ENCODE measurements around the gene ATG12. TPM values are rescaled to one million over a fixed set of nuclear protein-coding genes. Genes with fewer than 3 reads are reported as not detected.

ATG12 gene
- total and polyA plus RNA-seq, 2 experiments from 2014 or later, result 52.6 to 109 TPM

DNA sequence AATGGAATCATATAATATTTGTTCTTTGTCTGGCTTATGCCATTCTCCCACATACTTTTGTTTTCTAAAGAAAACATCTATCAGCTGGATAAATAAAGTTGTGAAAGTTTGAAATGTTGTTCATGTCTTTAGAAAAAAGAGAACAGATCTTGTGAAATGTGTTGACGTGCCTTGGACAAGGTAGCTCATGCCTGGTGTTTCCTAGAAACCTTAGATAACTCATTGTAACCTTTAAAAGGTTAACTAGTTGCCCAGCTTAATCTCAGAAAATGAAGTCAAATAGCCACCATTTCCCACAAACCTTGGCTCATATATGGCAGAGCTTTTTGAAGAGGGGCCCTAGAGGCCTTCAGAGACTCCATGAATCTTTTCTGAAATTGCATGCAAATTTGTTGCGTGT lies 40.2 kb downstream of the ATG12 start:
- Mint-ChIP-seq H3K36me3 (ENCODE audit: low read depth) (peaks cover 17% of the 10 kb centered on the region; the same call in 2 of the 3 replicates), H3K4me3 (no peak overlapping the region)
- no peak for DNase-seq (ENCODE audit: low spot score)

More for the DNA sequence above, 40.2 kb downstream of the ATG12 start:
- Histone ChIP-seq H3K27me3 (ENCODE audit: insufficient read depth) (no peaks in the 10 kb centered on the region), H4K20me1 (replicated peaks; ENCODE audit: insufficient read depth) (no peaks in the 10 kb centered on the region), H3K27ac (ENCODE audit: low read depth) (no peak overlapping the region), H3F3A (replicated peaks; ENCODE audit: low read depth) (no peaks in the 10 kb centered on the region), H3K4me1 (ENCODE audit: insufficient read depth) (no peaks in the 10 kb centered on the region; the same call in 1 of the 2 replicates), H3K36me3 (ENCODE audit: insufficient read depth) (no peaks in the 10 kb centered on the region), H2AFZ (no peak overlapping the region), H3K9me2 (ENCODE audit: insufficient read depth) (no peaks in the 10 kb centered on the region), H3K79me2 (replicated peaks; ENCODE audit: insufficient read depth) (no peaks in the 10 kb centered on the region), H3K4me2 (no peak overlapping the region), H3K4me3 (no peak overlapping the region)
- TF ChIP-seq CREB1 (CRISPR knock-in tag; IDR thresholded peaks at IDR 0.05; ENCODE audit: low read depth) (no peak), JUNB (IDR thresholded peaks at IDR 0.05; ENCODE audit: unreplicated experiment) (no peak), EZH2phosphoT487 (IDR thresholded peaks at IDR 0.05; ENCODE audit: unreplicated experiment) (no peak), ZNF114 (CRISPR knock-in tag; IDR thresholded peaks at IDR 0.05) (no peak), POLR2AphosphoS5 (IDR thresholded peaks at IDR 0.05; ENCODE audit: low read depth) (no peak), NANOG (IDR thresholded peaks at IDR 0.05; ENCODE audit: borderline replicate concordance) (no peak), EZH2 (IDR thresholded peaks at IDR 0.05; ENCODE audit: low read depth, unreplicated experiment) (no peak), STAT1 (IDR thresholded peaks at IDR 0.05; ENCODE audit: unreplicated experiment) (no peak), ZNF331 (CRISPR knock-in tag; IDR thresholded peaks at IDR 0.05; ENCODE audit: low read depth) (no peak)
- TF ChIP-seq, protein P1, sequence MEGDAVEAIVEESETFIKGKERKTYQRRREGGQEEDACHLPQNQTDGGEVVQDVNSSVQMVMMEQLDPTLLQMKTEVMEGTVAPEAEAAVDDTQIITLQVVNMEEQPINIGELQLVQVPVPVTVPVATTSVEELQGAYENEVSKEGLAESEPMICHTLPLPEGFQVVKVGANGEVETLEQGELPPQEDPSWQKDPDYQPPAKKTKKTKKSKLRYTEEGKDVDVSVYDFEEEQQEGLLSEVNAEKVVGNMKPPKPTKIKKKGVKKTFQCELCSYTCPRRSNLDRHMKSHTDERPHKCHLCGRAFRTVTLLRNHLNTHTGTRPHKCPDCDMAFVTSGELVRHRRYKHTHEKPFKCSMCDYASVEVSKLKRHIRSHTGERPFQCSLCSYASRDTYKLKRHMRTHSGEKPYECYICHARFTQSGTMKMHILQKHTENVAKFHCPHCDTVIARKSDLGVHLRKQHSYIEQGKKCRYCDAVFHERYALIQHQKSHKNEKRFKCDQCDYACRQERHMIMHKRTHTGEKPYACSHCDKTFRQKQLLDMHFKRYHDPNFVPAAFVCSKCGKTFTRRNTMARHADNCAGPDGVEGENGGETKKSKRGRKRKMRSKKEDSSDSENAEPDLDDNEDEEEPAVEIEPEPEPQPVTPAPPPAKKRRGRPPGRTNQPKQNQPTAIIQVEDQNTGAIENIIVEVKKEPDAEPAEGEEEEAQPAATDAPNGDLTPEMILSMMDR (conservative IDR thresholded peaks at IDR 0.05; ENCODE audit: low read depth in 2 of 2), result no peak
- TF ChIP-seq, protein P2, sequence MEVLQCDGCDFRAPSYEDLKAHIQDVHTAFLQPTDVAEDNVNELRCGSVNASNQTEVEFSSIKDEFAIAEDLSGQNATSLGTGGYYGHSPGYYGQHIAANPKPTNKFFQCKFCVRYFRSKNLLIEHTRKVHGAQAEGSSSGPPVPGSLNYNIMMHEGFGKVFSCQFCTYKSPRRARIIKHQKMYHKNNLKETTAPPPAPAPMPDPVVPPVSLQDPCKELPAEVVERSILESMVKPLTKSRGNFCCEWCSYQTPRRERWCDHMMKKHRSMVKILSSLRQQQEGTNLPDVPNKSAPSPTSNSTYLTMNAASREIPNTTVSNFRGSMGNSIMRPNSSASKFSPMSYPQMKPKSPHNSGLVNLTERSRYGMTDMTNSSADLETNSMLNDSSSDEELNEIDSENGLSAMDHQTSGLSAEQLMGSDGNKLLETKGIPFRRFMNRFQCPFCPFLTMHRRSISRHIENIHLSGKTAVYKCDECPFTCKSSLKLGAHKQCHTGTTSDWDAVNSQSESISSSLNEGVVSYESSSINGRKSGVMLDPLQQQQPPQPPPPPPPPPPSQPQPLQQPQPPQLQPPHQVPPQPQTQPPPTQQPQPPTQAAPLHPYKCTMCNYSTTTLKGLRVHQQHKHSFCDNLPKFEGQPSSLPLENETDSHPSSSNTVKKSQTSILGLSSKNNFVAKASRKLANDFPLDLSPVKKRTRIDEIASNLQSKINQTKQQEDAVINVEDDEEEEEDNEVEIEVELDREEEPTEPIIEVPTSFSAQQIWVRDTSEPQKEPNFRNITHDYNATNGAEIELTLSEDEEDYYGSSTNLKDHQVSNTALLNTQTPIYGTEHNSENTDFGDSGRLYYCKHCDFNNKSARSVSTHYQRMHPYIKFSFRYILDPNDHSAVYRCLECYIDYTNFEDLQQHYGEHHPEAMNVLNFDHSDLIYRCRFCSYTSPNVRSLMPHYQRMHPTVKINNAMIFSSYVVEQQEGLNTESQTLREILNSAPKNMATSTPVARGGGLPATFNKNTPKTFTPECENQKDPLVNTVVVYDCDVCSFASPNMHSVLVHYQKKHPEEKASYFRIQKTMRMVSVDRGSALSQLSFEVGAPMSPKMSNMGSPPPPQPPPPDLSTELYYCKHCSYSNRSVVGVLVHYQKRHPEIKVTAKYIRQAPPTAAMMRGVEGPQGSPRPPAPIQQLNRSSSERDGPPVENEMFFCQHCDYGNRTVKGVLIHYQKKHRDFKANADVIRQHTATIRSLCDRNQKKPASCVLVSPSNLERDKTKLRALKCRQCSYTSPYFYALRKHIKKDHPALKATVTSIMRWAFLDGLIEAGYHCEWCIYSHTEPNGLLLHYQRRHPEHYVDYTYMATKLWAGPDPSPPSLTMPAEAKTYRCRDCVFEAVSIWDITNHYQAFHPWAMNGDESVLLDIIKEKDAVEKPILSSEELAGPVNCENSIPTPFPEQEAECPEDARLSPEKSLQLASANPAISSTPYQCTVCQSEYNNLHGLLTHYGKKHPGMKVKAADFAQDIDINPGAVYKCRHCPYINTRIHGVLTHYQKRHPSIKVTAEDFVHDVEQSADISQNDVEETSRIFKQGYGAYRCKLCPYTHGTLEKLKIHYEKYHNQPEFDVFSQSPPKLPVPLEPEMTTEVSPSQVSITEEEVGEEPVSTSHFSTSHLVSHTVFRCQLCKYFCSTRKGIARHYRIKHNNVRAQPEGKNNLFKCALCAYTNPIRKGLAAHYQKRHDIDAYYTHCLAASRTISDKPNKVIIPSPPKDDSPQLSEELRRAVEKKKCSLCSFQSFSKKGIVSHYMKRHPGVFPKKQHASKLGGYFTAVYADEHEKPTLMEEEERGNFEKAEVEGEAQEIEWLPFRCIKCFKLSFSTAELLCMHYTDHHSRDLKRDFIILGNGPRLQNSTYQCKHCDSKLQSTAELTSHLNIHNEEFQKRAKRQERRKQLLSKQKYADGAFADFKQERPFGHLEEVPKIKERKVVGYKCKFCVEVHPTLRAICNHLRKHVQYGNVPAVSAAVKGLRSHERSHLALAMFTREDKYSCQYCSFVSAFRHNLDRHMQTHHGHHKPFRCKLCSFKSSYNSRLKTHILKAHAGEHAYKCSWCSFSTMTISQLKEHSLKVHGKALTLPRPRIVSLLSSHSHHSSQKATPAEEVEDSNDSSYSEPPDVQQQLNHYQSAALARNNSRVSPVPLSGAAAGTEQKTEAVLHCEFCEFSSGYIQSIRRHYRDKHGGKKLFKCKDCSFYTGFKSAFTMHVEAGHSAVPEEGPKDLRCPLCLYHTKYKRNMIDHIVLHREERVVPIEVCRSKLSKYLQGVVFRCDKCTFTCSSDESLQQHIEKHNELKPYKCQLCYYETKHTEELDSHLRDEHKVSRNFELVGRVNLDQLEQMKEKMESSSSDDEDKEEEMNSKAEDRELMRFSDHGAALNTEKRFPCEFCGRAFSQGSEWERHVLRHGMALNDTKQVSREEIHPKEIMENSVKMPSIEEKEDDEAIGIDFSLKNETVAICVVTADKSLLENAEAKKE (CRISPR knock-in tag; IDR thresholded peaks at IDR 0.05), result no peak
- TF ChIP-seq, protein P3, sequence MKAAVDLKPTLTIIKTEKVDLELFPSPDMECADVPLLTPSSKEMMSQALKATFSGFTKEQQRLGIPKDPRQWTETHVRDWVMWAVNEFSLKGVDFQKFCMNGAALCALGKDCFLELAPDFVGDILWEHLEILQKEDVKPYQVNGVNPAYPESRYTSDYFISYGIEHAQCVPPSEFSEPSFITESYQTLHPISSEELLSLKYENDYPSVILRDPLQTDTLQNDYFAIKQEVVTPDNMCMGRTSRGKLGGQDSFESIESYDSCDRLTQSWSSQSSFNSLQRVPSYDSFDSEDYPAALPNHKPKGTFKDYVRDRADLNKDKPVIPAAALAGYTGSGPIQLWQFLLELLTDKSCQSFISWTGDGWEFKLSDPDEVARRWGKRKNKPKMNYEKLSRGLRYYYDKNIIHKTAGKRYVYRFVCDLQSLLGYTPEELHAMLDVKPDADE (IDR thresholded peaks at IDR 0.05), result no peak
- TF ChIP-seq, protein P4, sequence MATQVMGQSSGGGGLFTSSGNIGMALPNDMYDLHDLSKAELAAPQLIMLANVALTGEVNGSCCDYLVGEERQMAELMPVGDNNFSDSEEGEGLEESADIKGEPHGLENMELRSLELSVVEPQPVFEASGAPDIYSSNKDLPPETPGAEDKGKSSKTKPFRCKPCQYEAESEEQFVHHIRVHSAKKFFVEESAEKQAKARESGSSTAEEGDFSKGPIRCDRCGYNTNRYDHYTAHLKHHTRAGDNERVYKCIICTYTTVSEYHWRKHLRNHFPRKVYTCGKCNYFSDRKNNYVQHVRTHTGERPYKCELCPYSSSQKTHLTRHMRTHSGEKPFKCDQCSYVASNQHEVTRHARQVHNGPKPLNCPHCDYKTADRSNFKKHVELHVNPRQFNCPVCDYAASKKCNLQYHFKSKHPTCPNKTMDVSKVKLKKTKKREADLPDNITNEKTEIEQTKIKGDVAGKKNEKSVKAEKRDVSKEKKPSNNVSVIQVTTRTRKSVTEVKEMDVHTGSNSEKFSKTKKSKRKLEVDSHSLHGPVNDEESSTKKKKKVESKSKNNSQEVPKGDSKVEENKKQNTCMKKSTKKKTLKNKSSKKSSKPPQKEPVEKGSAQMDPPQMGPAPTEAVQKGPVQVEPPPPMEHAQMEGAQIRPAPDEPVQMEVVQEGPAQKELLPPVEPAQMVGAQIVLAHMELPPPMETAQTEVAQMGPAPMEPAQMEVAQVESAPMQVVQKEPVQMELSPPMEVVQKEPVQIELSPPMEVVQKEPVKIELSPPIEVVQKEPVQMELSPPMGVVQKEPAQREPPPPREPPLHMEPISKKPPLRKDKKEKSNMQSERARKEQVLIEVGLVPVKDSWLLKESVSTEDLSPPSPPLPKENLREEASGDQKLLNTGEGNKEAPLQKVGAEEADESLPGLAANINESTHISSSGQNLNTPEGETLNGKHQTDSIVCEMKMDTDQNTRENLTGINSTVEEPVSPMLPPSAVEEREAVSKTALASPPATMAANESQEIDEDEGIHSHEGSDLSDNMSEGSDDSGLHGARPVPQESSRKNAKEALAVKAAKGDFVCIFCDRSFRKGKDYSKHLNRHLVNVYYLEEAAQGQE (IDR thresholded peaks at IDR 0.05; ENCODE audit: unreplicated experiment), result no peak
- no peak overlapping the region for H3K27ac Mint-ChIP-seq
- ATAC-seq, result no peak
- H3K9me3 Mint-ChIP-seq, result no peaks in the 10 kb centered on the region
- H3K27me3 Mint-ChIP-seq (ENCODE audit: insufficient read depth, low read depth, poor library complexity), result no peaks in the 10 kb centered on the region
- H3K4me1 Mint-ChIP-seq, result peaks cover under 1% of the 10 kb centered on the region; the same call in 2 of the 3 replicates

Data from GM23338 (cell line).